ENCODE results near the gene PALM2AKAP2. TPM values are rescaled to one million over a fixed set of nuclear protein-coding genes. Genes with fewer than 3 reads are reported as not detected.

The PALM2AKAP2 gene
- total RNA-seq, result not detected

DNA sequence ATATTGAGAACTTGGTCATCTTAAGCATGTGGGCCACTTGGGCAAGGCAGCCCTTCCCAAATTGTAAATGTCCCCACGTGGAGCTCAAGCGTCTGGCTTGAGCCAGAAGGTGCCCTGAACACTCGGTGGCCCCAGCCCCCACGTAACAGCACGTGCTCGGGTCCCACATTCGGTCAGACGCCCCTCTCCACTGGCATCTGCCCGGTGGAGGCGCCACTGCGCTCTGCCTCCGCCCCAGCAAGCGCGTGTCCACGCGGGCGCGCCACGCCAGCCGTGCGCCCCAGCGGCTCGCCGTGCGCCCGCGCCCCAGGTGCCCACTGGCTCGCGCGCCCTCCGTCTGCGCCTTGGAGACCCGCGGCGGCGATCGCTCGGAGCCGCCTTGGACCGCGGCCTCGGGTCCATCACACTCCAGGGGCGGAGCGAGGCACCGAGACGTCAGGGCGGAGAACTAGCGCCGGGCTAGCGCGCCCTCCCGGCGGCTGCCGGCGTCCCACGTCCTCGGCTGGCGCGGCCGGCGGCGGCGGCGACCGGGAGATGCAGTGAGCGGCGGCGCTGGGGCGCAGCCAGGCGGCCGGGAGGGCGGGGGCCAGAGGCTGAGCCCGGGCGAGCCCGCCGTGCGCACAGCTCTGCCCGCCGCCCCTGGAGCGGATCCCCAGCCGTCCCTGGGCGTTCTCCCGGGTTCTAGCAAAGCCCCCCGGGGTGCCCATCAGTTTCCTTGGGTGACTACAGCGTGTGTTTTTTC is at the start of gene PALM2AKAP2:
TSS of gene PALM2AKAP2 (plus strand) at position 488 of the 742 bp plus-strand sequence. CDS start 291 bp downstream, outside the sequence.
- H3K27me3 Mint-ChIP-seq, result peaks cover 45% of the 10 kb centered on the region
- no peaks in the 10 kb centered on the region for H3K4me1 Mint-ChIP-seq
- H3K9me3 Mint-ChIP-seq, result no peaks in the 10 kb centered on the region
- H3K4me3 Mint-ChIP-seq, result no peak within 1 kb of the TSS
- CTCF ChIA-PET, result no interaction called here
- H3K36me3 Mint-ChIP-seq (ENCODE audit: low read depth), result no peaks in the 10 kb centered on the region
- POLR2A ChIA-PET, result no interaction called here
- no peak within 1 kb of the TSS for H3K27ac Mint-ChIP-seq
- no peak for DNase-seq

DNA sequence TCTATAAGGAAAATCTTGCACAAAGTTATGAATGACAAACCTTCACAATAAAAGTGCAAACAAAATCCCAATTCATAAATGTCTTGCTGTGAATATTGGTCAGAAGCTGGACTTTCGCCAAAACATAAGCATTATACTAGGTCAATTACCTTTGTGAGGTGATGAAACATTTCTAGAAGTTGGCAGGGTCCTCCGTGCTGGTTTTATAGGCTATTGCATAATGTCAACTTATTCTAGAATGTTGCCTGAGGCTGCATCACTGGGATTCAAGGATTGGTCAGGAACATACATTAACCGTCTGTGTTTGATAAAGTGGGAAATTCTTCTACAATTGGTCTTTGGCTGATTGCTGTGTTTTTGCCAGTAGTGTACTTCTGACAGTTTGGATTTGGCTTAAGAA is 49.8 kb upstream of the PALM2AKAP2 start:
- H3K36me3 Mint-ChIP-seq (ENCODE audit: low read depth), result no peaks in the 10 kb centered on the region
- POLR2A ChIA-PET, result no interaction called here
- no peaks in the 10 kb centered on the region for H3K27me3 Mint-ChIP-seq
- no peak overlapping the region for H3K4me3 Mint-ChIP-seq
- H3K4me1 Mint-ChIP-seq, result peaks cover 2% of the 10 kb centered on the region
- CTCF ChIA-PET, result no interaction called here
- DNase-seq, result no peak
- H3K9me3 Mint-ChIP-seq, result no peaks in the 10 kb centered on the region
- H3K27ac Mint-ChIP-seq, result no peak overlapping the region

DNA sequence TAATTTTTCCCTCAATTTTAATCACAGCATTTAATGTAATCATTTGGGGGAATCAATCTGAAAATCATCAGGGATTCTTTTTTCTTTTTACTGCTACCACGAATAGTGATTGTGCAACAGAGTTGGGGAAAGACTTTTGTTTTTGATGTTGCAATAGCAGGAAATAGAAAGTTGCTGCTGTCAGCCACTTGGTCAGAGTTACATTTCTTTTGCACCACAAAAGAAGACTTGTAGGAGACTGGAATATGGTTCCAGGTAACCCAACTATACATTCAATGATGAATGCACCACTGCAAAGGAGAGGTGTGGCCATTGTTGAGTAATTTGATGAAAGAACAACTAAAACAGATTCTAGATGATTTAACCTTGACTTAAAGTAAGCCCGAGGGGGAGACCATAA is 46.3 kb upstream of the PALM2AKAP2 start:
- H3K4me1 Mint-ChIP-seq, result peaks cover 2% of the 10 kb centered on the region

DNA sequence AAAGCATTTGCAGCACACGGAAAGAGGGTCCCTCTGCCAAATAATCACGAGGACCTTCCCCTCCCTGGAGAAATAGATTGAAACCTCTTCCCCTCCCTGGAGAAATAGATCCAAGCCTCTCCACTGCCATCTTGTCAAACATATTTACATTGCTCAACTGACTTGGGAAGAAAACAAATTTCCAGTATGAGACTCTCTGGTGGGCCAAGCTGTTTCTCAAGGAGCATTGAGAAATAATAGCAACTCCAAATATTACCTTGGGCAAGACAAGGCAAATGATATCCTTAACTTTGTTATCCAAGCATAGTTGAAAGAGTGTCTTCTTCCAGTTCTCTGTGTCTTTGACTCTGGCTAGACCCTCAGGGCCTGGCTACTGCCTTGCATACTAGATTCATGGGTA is 45.2 kb upstream of the PALM2AKAP2 start:
- H3K9me3 Mint-ChIP-seq, result no peaks in the 10 kb centered on the region
- H3K4me3 Mint-ChIP-seq, result no peak overlapping the region
- no peaks in the 10 kb centered on the region for H3K27me3 Mint-ChIP-seq
- no peak overlapping the region for H3K27ac Mint-ChIP-seq
- CTCF ChIA-PET, result no interaction called here
- H3K36me3 Mint-ChIP-seq (ENCODE audit: low read depth), result no peaks in the 10 kb centered on the region
- POLR2A ChIA-PET, result no interaction called here
- peaks cover 2% of the 10 kb centered on the region for H3K4me1 Mint-ChIP-seq
- DNase-seq, result no peak

More for the DNA sequence above, 46.3 kb upstream of the PALM2AKAP2 start:
- Mint-ChIP-seq H3K4me3 (no peak overlapping the region), H3K9me3 (no peaks in the 10 kb centered on the region), H3K36me3 (ENCODE audit: low read depth) (no peaks in the 10 kb centered on the region), H3K27ac (no peak overlapping the region), H3K27me3 (no peaks in the 10 kb centered on the region)
- CTCF ChIA-PET, result no interaction called here
- DNase-seq, result no peak
- POLR2A ChIA-PET, result no interaction called here

DNA sequence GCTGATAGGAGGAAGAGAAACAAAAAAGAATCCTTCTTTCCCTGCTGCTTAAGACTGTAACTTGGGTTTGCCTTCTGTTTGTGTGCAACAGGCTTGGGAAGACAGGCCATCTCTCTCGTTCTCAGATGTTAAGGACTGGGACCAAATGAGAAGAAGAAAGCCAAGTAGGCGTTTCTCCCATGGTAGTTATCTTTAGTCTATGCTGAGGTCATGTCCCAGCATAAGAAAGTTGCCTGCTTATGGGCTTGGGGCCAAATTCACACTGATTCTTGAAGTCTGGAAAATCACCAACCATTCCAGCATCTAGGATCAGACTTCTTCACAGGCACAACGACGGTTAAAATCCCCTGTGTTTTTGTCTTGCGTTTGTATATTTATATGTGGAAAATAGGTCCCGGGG is 44.2 kb upstream of the PALM2AKAP2 start:
- CTCF ChIA-PET, result no interaction called here
- H3K4me1 Mint-ChIP-seq, result peaks cover 2% of the 10 kb centered on the region
- H3K9me3 Mint-ChIP-seq, result no peaks in the 10 kb centered on the region
- no peaks in the 10 kb centered on the region for H3K27me3 Mint-ChIP-seq
- no peak overlapping the region for H3K27ac Mint-ChIP-seq
- POLR2A ChIA-PET, result no interaction called here
- no peak for DNase-seq
- H3K36me3 Mint-ChIP-seq (ENCODE audit: low read depth), result no peaks in the 10 kb centered on the region
- no peak overlapping the region for H3K4me3 Mint-ChIP-seq

DNA sequence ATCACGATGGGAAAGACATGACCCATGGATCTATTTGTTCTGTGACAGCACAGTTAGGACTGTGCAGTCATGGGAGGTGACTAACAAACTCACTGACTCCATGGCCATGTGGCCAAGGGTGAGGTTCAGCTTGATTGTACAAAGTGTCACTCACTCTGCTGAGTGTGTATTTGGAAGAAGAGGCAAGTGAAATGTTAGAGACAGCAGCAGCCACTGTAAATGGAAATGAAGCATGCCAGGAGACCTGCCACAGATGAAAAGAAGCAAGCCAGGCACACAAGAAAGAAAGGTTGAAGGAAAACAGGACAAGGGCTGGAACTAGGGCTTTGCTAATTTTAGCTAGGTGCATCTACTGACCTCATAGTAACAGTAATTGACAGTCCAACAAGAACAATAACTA is 42.7 kb upstream of the PALM2AKAP2 start:
- H3K4me3 Mint-ChIP-seq, result no peak overlapping the region
- POLR2A ChIA-PET, result no interaction called here
- peaks cover 2% of the 10 kb centered on the region for H3K4me1 Mint-ChIP-seq
- H3K9me3 Mint-ChIP-seq, result no peaks in the 10 kb centered on the region
- CTCF ChIA-PET, result no interaction called here
- DNase-seq, result no peak
- H3K27ac Mint-ChIP-seq, result no peak overlapping the region
- no peaks in the 10 kb centered on the region for H3K27me3 Mint-ChIP-seq
- H3K36me3 Mint-ChIP-seq (ENCODE audit: low read depth), result no peaks in the 10 kb centered on the region

DNA sequence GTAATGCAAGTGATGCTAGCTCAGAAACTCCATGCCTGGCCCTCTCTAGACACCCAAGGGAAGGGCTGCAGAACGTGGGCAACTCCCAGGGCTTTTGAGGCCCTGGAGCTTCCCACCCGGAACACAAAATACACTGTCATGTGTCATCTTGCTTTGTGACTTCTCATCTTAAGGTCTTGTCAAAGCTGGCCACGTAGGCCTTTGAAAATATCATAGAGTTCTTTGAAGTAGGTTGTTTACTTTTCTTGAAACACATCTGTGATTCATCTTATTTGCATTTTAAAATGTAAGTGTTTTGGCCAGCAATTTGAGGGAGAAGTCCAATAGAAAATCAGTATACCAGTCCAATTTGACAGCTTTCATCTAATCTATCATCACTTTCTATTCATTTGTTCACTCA is 40.2 kb upstream of the PALM2AKAP2 start:
- H3K4me1 Mint-ChIP-seq, result no peaks in the 10 kb centered on the region
- CTCF ChIA-PET, result no interaction called here

DNA sequence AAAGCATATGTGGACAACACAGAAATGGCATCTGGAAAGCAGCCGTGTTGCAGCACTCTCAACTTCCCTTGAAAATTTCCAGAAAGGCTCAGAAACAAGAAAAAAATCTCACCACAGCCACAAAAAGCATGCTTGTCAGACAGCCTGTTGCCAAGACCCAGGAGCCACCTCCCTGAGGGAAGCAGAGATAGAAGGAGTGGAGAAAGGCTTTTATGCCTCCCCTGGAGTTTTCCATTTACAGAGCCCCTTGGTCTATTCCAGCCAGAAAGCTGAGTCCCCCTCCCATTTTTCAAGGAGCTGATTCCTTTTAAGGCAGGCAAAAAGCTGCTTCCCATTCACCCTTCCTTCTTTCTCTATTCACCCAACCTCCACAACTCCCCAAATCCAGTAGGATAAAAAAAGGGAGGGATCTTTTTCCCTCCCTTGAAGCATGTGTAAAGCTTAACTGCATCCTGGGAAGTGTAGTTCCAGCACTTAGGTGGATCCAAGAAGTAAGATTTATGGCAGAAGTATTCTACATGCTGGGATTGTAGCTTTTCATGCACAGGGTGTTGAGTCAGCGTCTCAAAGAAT is 37.1 kb upstream of the PALM2AKAP2 start:
- CTCF ChIA-PET, result no interaction called here
- H3K27ac Mint-ChIP-seq, result no peak overlapping the region
- no peaks in the 10 kb centered on the region for H3K27me3 Mint-ChIP-seq
- POLR2A ChIA-PET, result interaction anchor here (1.0 kb wide), 1 partner anchor 19 kb away, joined by 3 read pairs; no protein-coding TSS in a partner anchor
- no peaks in the 10 kb centered on the region for H3K4me1 Mint-ChIP-seq
- H3K36me3 Mint-ChIP-seq (ENCODE audit: low read depth), result no peaks in the 10 kb centered on the region
- no peak overlapping the region for H3K4me3 Mint-ChIP-seq
- H3K9me3 Mint-ChIP-seq, result no peaks in the 10 kb centered on the region
- no peak for DNase-seq

More for the DNA sequence above, 40.2 kb upstream of the PALM2AKAP2 start:
- no peak overlapping the region for H3K27ac Mint-ChIP-seq
- H3K36me3 Mint-ChIP-seq (ENCODE audit: low read depth), result no peaks in the 10 kb centered on the region
- no peak overlapping the region for H3K4me3 Mint-ChIP-seq
- POLR2A ChIA-PET, result no interaction called here
- DNase-seq, result no peak
- H3K27me3 Mint-ChIP-seq, result no peaks in the 10 kb centered on the region
- H3K9me3 Mint-ChIP-seq, result no peaks in the 10 kb centered on the region

DNA sequence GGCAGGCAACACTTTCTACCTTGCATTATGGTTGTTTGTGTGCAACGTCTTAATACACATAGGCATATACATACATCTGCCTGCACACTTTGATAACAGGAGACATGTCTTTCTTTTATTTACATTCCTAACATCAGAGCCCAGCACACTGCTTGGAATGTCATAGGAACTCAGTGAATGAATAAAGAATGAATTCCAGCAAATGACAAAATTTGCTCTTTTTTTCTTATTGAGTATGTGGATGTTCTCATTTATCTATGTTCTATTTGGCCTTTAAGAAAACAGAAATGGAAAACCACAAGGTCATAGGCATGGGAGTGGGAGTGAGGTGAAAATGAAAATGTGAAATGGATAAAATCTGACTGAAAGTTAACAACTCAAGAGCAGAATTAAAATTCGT is 36.3 kb upstream of the PALM2AKAP2 start:
- no peaks in the 10 kb centered on the region for H3K36me3 Mint-ChIP-seq (ENCODE audit: low read depth)
- DNase-seq, result no peak
- POLR2A ChIA-PET, result no interaction called here
- no peaks in the 10 kb centered on the region for H3K9me3 Mint-ChIP-seq
- CTCF ChIA-PET, result no interaction called here
- no peak overlapping the region for H3K4me3 Mint-ChIP-seq
- H3K4me1 Mint-ChIP-seq, result no peaks in the 10 kb centered on the region
- no peaks in the 10 kb centered on the region for H3K27me3 Mint-ChIP-seq
- H3K27ac Mint-ChIP-seq, result no peak overlapping the region

DNA sequence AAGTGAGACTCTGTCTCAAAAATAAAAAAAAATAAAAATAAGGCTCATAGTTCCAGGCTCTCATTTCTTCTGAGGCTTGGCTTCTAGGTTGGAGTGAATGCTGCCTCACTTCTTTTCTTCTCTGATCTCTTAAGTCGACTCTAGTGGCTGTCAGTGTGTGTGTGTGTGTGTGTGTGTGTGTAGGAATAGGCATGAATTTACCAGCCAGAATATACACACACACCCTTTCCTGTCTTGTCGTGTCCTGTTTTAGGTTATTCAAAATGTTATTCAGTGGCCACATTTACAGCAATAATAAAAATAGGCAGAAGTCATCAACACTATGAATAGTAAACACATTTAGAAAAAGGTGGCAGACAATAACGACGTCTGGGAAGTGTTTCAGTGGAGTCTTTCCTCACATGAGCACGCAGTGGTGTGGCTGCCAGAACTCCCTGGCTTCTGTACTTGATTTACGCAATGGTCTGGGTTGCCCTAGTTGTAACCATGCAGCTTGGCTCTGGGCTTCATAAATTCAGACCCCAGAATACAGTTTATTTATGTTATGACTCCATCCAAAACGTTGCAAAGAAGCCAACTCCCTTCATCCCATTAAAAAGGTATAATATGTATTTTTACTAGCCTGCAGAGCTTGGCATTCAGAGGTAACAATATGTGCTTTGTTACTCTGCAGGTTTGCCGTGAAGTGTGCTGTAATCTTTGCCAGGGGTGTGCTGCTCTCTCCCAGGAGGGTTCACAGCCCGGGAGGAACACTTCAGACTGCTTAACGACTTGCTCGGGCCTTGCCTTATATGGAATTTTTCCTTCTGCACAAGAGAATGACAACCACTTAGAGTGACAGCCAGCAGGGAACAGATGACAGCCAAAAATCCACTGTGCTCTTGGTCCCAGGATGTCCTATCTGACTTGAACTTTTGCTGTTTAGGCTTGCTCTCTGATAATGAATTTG is 34.4 kb upstream of the PALM2AKAP2 start:
- Mint-ChIP-seq H3K27me3 (no peaks in the 10 kb centered on the region), H3K4me3 (no peak overlapping the region), H3K36me3 (ENCODE audit: low read depth) (no peaks in the 10 kb centered on the region), H3K9me3 (no peaks in the 10 kb centered on the region), H3K4me1 (no peaks in the 10 kb centered on the region), H3K27ac (no peak overlapping the region)
- DNase-seq, result no peak
- CTCF ChIA-PET, result no interaction called here
- POLR2A ChIA-PET, result no interaction called here

DNA sequence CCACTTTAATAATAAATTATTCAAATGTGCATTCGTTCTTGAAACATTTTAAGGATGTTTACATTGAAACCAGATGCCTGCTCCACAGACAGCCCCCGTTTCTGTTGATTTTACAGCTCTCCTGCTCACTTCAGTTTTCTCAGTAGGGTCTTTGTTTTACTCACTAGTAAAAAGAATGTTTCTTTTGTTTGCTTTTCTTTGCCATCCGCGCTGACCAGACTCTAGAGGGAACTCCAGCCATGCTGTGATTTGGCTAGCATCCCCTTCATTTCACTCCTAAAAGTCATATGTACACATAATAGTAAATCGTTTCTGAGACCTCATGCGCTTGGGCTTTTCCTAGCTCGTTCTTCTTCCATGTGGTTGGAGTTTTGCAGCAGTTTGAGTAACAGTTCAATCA is 28.7 kb upstream of the PALM2AKAP2 start:
- ChIA-PET POLR2A (no interaction called here), CTCF (no interaction called here)
- no peak overlapping the region for H3K27ac Mint-ChIP-seq
- no peaks in the 10 kb centered on the region for H3K9me3 Mint-ChIP-seq
- no peak for DNase-seq
- H3K27me3 Mint-ChIP-seq, result peaks cover 11% of the 10 kb centered on the region
- H3K4me3 Mint-ChIP-seq, result no peak overlapping the region
- H3K36me3 Mint-ChIP-seq (ENCODE audit: low read depth), result no peaks in the 10 kb centered on the region
- H3K4me1 Mint-ChIP-seq, result no peaks in the 10 kb centered on the region

DNA sequence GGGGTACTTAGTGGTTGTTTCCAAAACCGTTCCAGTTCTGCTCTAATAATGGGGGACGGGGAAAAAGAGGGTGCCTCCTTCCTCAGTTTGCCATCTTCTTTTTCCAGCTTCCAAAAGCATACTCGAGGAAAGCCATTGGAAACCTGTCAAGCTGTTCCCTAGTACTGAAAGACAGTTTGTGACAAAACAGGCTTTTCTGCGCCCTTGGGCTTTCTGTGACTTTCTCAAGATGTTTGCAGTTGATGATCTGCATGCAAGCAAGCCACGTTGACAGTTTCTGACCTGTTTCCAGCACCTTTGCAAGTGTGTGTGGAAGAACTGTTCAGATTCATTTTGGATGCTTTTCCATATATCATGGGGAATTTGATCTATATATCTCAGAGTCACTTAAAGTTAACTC is 26.7 kb upstream of the PALM2AKAP2 start:
- Mint-ChIP-seq H3K9me3 (no peaks in the 10 kb centered on the region), H3K4me3 (no peak overlapping the region), H3K4me1 (no peaks in the 10 kb centered on the region), H3K36me3 (ENCODE audit: low read depth) (no peaks in the 10 kb centered on the region), H3K27me3 (peaks cover 19% of the 10 kb centered on the region), H3K27ac (no peak overlapping the region)
- no peak for DNase-seq
- CTCF ChIA-PET, result no interaction called here
- POLR2A ChIA-PET, result no interaction called here

DNA sequence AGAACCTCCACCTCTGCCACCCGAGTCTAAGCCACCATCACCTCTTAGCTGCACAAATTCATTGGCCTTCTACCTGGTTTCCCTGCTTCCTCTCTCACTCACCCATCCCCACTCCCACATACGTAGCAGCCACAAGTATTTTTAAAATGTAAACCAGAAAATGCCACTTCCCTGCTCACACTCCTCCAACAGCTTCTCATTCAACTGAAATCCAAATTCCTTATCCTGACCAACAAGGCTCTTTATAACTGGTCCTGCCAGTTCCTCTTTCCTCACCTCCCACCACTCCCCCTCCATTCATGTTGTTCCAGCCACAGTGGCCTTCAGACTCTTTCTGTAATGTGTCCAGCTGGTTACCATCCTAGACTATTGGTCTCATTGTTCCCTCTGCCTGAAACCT is 25.0 kb upstream of the PALM2AKAP2 start:
- H3K4me3 Mint-ChIP-seq, result no peak overlapping the region
- no peaks in the 10 kb centered on the region for H3K4me1 Mint-ChIP-seq
- H3K9me3 Mint-ChIP-seq, result no peaks in the 10 kb centered on the region
- CTCF ChIA-PET, result no interaction called here
- H3K27ac Mint-ChIP-seq, result no peak overlapping the region
- H3K36me3 Mint-ChIP-seq (ENCODE audit: low read depth), result no peaks in the 10 kb centered on the region
- POLR2A ChIA-PET, result no interaction called here
- H3K27me3 Mint-ChIP-seq, result peaks cover 21% of the 10 kb centered on the region
- DNase-seq, result no peak
